Activated naive CD8-positive, alpha-beta T cell treated with anti-CD3 and anti-CD28 coated beads, Interleukin-2, amount 50 U/mL, for 16 hours (primary cell): ENCODE measurements around the gene ZNF839.
"Not testable (repeated sequence)": the region's sequence is repeated elsewhere in the genome, so short reads cannot be mapped to it uniquely, and the experiment has no call there.

ENCODE experiments used
- DNase-seq: peaks from one replicate; pipeline ENCODE4 v3.0.0-alpha.2; 2020; ENCODE audit warnings: low read depth, low spot score

ZNF839 gene

DNA sequence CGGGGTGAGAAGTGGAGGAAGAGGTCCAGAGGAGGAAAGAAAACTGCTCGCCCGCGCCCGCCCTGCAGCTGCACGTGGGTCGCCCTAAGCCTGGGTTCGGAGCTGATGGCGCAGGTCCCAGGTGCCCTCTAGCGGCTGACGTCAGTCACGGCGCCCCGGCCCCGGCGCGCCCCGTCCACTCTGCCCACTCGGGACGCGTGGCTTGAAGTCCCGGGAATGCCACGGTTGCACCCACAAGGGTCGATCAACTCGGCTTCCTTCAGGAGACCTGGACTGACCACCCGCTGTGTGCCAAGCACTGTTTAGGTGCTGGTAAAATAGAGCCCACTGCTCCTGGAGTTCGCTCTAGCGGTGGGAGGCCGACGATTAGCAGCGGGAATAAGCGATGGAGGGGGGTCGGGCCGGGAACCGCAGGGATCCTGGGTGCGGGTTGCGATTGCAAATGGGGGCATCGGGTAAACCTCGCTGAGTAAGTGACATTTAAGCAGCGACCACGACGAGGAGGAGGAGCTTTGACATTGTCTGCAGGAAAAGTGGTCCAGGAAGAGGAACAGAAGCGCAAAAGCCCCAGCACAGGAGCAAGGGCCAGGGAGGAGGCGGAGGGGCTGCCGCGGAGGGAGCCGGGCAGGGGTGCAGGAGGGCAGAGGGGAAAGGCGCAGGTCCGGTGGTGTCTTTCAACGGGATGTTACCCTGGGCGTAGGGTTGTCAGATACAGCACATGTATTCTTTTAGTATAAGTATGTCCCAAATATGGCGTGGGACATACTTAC is 5.1 kb upstream of the ZNF839 start:
- peak; percentile 62 for DNase-seq

DNA sequence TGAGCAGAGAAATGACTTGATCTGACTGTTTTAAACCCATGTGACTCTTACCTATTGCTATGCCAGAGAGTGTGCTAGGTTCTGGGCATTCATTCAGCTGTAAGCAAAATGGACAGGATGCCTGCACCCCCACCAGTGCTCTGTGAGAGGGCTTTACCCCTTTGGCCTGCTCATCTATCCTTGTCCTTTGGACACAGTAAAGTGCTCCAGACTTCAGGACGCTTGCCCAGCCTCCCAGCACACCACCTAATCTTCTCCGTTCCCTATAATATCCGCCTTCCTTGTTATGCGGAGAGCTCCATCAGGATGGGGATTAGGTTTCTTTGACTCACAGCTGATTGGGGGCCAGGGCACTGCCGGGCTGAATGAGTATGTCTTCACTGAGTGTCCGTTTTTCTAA is 4.4 kb upstream of the ZNF839 start:
- no peak for DNase-seq

DNA sequence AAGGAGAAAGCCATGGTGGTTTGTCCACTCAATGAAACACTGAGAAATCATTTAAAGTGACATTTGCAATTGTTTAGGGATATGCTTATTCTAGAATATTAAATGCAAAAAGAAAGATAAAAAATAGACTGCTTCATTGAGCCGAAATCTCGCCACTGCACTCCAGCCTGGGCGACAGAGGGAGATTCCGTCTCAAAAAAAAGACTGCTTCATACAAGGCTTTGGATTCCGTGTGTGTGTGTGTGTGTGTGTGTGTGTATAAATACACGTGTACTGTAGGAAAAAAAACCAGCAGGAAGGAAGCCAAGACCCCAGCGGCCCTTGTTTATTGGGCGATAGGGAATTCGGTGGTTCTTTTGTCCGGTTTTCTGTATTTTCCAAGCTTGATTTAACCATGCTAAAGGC is 3.2 kb upstream of the ZNF839 start:
- DNase-seq, result no peak

DNA sequence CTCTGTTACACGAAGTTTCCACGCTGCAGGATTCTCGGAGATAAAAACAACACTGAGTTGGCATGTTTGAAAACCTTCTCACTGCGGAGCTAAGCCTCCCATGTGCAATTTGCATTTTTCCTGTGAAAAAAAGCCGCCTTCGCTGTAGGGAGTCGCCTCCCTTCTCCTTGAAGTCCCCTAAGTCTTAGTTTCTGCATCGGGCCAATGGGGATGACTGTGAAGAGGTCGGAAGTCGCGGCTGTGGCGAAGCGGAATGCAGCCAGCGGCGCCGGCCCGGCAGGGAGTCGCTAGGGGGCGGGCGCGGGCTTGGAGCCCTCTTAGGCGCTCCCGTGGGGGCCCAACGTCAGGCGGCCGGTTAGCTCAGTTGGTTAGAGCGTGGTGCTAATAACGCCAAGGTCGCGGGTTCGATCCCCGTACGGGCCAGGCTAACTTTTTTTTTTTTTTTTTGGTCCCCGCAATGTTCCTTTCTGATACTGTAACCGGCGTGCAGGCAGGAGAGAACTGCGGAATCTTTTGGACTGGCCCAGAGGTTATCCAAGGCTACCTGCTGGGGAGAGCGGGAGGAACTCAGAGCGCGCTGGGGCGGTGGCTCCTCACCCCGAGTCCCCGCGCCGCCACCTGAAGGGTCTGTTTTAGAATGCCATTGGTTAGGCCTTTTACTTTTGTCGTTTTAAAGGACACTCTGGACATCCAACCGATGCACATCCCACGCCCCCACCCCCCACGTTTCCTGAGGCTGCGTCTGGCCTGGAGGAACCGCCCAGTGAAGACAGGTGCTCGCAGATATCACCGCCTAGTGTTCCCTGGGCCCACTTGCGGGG is 2.6 kb upstream of the ZNF839 start:
- peak; percentile 89 for DNase-seq

GRCh38 chr14:102317564-102318248 is 1.8 kb upstream of the ZNF839 start:
- no peak for DNase-seq

DNA sequence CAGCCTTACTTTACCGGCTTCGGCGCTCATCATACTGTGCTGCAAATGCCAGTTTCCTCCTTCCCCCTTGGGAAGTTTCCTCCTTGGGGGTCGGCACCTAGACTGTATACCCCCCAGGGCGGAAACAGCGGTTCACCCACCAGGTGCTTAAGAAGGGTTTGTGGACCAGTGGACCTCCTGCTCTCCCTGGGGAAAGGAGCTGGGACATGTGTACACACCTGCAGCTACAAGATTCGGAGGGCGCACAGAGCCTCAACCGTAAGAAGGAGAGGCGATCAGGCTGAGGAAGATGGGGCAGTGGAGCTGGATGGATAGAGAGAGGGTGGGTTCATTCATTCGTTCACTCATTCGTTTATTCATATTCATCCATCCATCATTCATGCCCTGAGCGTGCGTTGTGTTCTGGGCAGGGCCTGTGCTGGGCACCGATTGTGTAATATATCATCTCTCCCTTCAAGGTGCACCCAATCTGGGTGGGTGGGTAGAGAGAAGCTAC is 717 bp upstream of the ZNF839 start:
- DNase-seq, result no peak

DNA sequence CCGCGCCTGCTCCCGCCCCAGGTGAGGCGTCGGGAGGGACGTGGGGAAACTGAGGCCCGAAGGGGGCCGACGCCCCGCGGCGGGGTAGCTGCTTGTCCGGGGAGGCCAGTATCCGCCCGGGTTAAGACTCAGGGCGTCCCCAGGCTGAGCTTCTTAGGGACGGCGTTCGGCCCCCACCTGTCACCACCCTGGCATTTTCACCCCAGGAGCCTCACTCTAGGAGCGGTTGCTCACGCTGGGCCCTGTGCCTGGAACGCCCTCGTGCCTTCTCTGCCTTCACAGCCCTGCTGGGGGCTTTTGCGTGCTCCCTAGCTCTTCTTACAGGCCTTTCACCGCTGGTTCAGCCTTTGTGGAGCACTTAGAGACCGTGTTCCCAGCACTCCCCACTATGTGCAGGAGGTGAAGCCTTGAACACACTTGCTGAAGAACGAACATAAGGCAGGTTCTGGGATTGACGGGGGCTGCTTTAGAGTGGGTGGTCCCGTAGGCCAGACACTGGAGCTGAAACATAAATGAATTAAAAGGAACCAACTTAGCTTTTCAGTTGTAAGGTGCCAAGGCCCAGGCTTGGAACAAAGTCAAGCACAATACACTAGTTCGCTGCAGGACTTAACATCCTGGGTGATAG is 601 bp downstream of the ZNF839 start:
- no peak for DNase-seq

DNA sequence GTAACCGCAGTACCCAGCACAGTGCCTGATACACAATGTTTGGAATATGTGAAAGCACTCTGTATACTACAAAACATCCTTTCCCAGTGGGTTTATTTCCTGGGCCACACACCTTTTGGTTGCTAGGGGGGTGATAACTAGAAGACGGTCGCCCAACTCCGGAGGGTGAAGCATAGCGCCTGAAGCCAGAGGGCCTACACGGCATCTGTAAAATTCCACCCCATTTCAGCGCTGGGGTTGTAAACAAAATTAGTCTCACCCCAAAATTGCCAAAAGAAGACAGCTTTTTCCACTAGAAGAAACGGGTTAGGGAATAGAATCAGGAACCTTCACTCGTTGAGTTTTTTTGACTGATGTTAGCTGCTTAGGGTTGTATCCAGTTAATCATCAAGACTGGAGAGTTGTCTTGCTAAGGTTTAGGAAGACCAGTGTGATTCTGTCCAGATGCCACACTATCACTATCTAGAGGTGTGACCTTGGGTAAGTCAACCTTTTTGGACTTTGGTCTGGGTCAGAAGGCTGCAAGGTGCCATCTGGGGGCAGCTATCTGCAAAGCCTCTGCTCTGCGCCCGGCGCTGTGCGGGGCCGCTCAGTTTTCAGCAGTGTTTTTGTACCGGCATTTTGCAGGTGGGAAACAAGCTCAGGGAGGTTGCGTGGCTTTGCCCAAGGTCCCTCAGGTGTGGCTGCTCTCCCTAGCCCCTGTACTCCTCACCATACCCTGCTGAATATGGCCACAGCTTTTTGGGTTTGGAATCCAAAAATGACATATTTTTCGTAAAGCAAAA is 1.3 kb downstream of the ZNF839 start:
- no peak for DNase-seq

DNA sequence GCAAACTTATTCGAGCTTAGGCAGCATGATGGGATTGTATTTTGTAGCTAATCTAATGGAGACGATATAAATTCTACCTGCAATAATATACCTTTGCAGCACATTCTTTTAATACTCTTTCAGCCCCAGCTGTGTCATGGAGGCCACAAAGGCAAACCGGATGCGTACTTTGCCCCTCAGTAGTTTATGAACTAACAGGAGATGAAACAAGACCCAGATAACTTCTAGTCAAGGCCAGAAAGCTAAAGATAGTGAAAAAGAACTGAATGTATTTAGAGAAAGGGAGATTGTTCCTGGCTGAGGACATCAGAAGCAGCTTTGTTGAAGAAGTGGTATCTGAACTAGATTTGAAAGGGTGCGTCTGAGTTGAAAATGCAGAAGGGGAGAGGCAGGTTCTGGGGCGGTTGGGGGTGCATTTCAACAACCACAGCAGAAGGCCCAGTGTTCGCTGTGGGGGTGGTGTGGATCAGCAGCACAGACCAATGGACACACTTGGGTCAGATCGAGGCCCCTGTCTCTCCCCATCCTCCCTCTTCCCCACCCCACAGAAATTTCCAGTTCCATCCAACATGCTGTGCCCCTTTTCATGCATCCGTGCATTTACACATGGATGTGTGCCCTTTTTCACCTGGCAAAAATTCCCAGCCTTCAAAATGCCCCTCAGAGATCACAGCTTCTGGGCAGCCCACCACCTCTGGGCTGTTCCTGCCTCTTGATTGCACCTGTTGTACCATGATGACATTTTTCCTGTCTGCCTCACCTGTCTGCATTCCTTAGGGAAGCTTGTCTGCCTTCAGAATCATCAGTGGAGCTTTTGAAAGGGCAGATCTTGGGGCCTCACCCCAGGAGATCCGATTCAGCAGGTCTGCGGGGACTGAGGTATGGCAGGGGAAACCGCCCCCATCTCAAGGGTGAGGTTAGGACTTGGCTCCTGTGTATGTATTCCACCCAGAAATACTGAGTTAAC is 2.2 kb downstream of the ZNF839 start:
- DNase-seq, result no peak

DNA sequence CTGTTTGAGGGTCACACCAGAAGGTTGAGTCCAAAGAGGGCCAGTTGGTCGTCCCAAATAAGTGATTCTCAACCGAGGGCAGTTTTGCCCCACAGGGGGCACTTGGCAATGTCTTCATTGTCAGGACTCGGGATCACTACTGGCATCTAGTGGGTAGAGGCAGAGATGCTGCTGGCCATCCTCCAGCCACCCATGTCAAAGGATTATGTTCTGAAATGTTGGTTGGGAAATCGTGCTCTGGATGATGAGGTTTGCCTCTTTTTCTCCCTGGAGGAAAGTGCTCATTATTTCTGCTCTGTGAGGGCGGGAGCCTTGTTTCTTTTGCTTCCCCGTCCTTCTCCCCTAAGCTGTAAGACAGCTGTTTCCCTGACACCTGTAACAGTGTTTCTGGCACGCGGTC is 3.6 kb downstream of the ZNF839 start:
- DNase-seq, result no peak

GRCh38 chr14:102325791-102326345 is 6.3 kb downstream of the ZNF839 start:
- DNase-seq, result no peak

- DNase-seq, result no peak
These were observed 7.0 kb downstream of the ZNF839 start for GRCh38 chr14:102326583-102326982.

- not testable (repeated sequence) for DNase-seq
These were observed 9.8 kb downstream of the ZNF839 start for GRCh38 chr14:102329381-102329780.

DNA sequence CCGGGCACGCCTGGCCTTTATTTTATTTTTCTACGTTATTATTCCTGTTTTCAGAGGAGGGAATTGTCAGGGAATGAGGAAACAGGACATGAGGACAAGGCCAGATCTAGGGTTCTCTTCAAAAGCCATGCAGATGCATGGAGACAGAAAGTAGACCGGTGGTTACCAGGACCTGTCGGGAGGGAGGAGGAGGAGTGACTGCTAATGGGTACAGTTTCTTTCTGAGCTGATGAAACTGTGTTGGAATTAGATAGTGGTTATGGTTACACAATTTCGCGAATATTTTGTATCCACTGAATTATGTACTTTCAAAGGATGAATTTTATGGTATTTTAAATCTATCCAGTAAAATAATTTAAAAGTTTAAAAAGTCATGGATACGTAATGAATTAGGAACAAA is 11.3 kb downstream of the ZNF839 start:
- DNase-seq, result no peak

GRCh38 chr14:102333390-102333789 is 13.8 kb downstream of the ZNF839 start:
- no peak for DNase-seq

GRCh38 chr14:102333795-102334705 is 14.5 kb downstream of the ZNF839 start:
- DNase-seq, result no peak

DNA sequence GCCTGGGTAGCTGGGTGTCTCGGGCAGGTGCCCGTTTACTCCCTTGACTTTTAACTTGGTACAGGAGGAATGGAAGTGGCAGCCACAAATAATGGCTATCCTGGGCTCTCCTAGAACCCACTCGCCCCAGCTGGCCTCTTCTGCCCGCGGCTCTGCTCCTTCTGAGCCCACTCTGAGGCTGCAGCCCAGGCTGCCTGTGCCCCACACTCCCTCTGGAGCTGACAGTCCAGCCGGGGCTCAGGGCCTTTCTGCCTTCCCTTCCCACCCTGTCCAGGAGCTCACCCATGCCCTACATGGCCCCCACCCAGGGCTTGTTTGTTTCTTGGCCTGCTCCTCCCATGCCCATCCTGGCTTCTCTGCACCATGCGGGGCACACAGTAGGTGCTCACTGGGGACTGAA is 15.6 kb downstream of the ZNF839 start:
- DNase-seq, result no peak

GRCh38 chr14:102338724-102339123 is 19.2 kb downstream of the ZNF839 start:
- no peak for DNase-seq
